Activated T-cell treated with anti-CD3 and anti-CD28 coated beads, Interleukin-2, amount 50 U/mL, for 4 hours (primary cell): ENCODE results near the gene HIGD1A. TPM values are rescaled to one million over a fixed set of nuclear protein-coding genes. Genes with fewer than 3 reads are reported as not detected.
A peak's percentile ranks its signal among the peaks of the same experiment; 100 is the strongest.

Source experiments
- ATAC-seq, 2 donors: fragments of 200-7000 bp; cut with Tn5 transposase; one replicate each; pipeline ENCODE4 v1.10.0; 2021
- DNase-seq: peaks from one replicate; pipeline ENCODE4 v3.0.0-alpha.2; 2020
- H3K27me3 Mint-ChIP-seq: one replicate; pipeline ENCODE4 v1.8.0; 2021; ENCODE audit warnings: low read depth, mixed read lengths
- H3K36me3 Mint-ChIP-seq: one replicate; pipeline ENCODE4 v1.8.0; 2022; ENCODE audit warnings: mixed read lengths; ENCODE audit not compliant: insufficient read depth
- H3K4me1 Mint-ChIP-seq: one replicate; pipeline ENCODE4 v1.8.0; 2021; ENCODE audit warnings: low read depth, mixed read lengths
- H3K4me3 Mint-ChIP-seq: one replicate; pipeline ENCODE4 v1.8.0; 2021; ENCODE audit warnings: mild to moderate bottlenecking, moderate library complexity, mixed read lengths
- H3K9me3 Mint-ChIP-seq: one replicate; pipeline ENCODE4 v1.8.0; 2021; ENCODE audit warnings: mixed read lengths
- total RNA-seq, 3 donors: library from RNA; stranded (reverse); gene quantifications; one replicate each; pipeline ENCODE4 v1.2.1, GENCODE V29; 2021

The HIGD1A gene
- total RNA-seq, 3 donors from 2014 or later, result 75.5 to 88.7 (median 83.0) TPM

GRCh38 chr3:42838571-42838970 is 34.3 kb upstream of the HIGD1A start:
- no peaks in the 10 kb centered on the region for H3K36me3 Mint-ChIP-seq
- H3K9me3 Mint-ChIP-seq, result no peaks in the 10 kb centered on the region
- no peaks in the 10 kb centered on the region for H3K4me1 Mint-ChIP-seq
- no peak for DNase-seq
- no peak overlapping the region for H3K4me3 Mint-ChIP-seq
- no peak for ATAC-seq
- no peaks in the 10 kb centered on the region for H3K27me3 Mint-ChIP-seq

- no peaks in the 10 kb centered on the region for H3K4me1 Mint-ChIP-seq
- ATAC-seq (no peak), DNase-seq (no peak)
- no peaks in the 10 kb centered on the region for H3K36me3 Mint-ChIP-seq
- no peaks in the 10 kb centered on the region for H3K9me3 Mint-ChIP-seq
- no peaks in the 10 kb centered on the region for H3K27me3 Mint-ChIP-seq
- H3K4me3 Mint-ChIP-seq, result no peak overlapping the region
These were observed 32.1 kb upstream of the HIGD1A start for GRCh38 chr3:42836150-42837123.

GRCh38 chr3:42831321-42831713 is 27.0 kb upstream of the HIGD1A start:
- Mint-ChIP-seq H3K4me3 (no peak overlapping the region), H3K36me3 (no peaks in the 10 kb centered on the region), H3K4me1 (peaks cover 5% of the 10 kb centered on the region), H3K9me3 (no peaks in the 10 kb centered on the region), H3K27me3 (peaks cover 11% of the 10 kb centered on the region)
- DNase-seq (peak; percentile 61), ATAC-seq (peak; percentile 52 to 74)

- no peak for ATAC-seq
- no peak for DNase-seq
- Mint-ChIP-seq H3K9me3 (no peaks in the 10 kb centered on the region), H3K36me3 (no peaks in the 10 kb centered on the region), H3K4me3 (no peak overlapping the region), H3K4me1 (peaks cover 5% of the 10 kb centered on the region), H3K27me3 (peaks cover 11% of the 10 kb centered on the region)
These were observed 26.4 kb upstream of the HIGD1A start for GRCh38 chr3:42830437-42831320.

GRCh38 chr3:42829628-42830436 is 25.5 kb upstream of the HIGD1A start:
- Mint-ChIP-seq H3K4me3 (no peak overlapping the region), H3K9me3 (no peaks in the 10 kb centered on the region), H3K36me3 (no peaks in the 10 kb centered on the region), H3K27me3 (peaks cover 17% of the 10 kb centered on the region), H3K4me1 (peaks cover 5% of the 10 kb centered on the region)
- ATAC-seq (no peak), DNase-seq (no peak)

GRCh38 chr3:42829083-42829627 is 24.9 kb upstream of the HIGD1A start:
- peaks cover 5% of the 10 kb centered on the region for H3K4me1 Mint-ChIP-seq
- H3K4me3 Mint-ChIP-seq, result no peak overlapping the region
- H3K36me3 Mint-ChIP-seq, result no peaks in the 10 kb centered on the region
- H3K27me3 Mint-ChIP-seq, result peaks cover 17% of the 10 kb centered on the region
- H3K9me3 Mint-ChIP-seq, result no peaks in the 10 kb centered on the region
- ATAC-seq, result no peak
- no peak for DNase-seq

GRCh38 chr3:42827654-42828053 is 23.4 kb upstream of the HIGD1A start:
- Mint-ChIP-seq H3K4me3 (no peak overlapping the region), H3K27me3 (peaks cover 17% of the 10 kb centered on the region), H3K4me1 (peaks cover 5% of the 10 kb centered on the region), H3K36me3 (no peaks in the 10 kb centered on the region), H3K9me3 (no peaks in the 10 kb centered on the region)
- DNase-seq, result no peak
- no peak for ATAC-seq

GRCh38 chr3:42827023-42827422 is 22.7 kb upstream of the HIGD1A start:
- Mint-ChIP-seq H3K27me3 (peaks cover 17% of the 10 kb centered on the region), H3K4me3 (no peak overlapping the region), H3K4me1 (peaks cover 5% of the 10 kb centered on the region), H3K36me3 (no peaks in the 10 kb centered on the region), H3K9me3 (no peaks in the 10 kb centered on the region)
- no peak for DNase-seq
- ATAC-seq, result no peak

- Mint-ChIP-seq H3K9me3 (no peaks in the 10 kb centered on the region), H3K4me3 (no peak overlapping the region), H3K27me3 (peaks cover 17% of the 10 kb centered on the region), H3K4me1 (peaks cover 2% of the 10 kb centered on the region), H3K36me3 (no peaks in the 10 kb centered on the region)
- no peak for ATAC-seq
- DNase-seq, result no peak
These were observed 21.9 kb upstream of the HIGD1A start for GRCh38 chr3:42826141-42826540.

- Mint-ChIP-seq H3K27me3 (peaks cover 12% of the 10 kb centered on the region), H3K36me3 (no peaks in the 10 kb centered on the region), H3K4me1 (no peaks in the 10 kb centered on the region), H3K4me3 (no peak overlapping the region), H3K9me3 (no peaks in the 10 kb centered on the region)
- DNase-seq (no peak), ATAC-seq (no peak)
These were observed 19.1 kb upstream of the HIGD1A start for GRCh38 chr3:42823351-42823750.

- no peak for DNase-seq
- Mint-ChIP-seq H3K27me3 (peaks cover 8% of the 10 kb centered on the region), H3K9me3 (no peaks in the 10 kb centered on the region), H3K4me3 (no peak overlapping the region), H3K4me1 (no peaks in the 10 kb centered on the region), H3K36me3 (no peaks in the 10 kb centered on the region)
- ATAC-seq, result no peak
These were observed 18.5 kb upstream of the HIGD1A start for GRCh38 chr3:42822828-42823227.

GRCh38 chr3:42820746-42821051 is 16.4 kb upstream of the HIGD1A start:
- Mint-ChIP-seq H3K9me3 (no peaks in the 10 kb centered on the region), H3K36me3 (no peaks in the 10 kb centered on the region), H3K27me3 (peaks cover 6% of the 10 kb centered on the region), H3K4me1 (no peaks in the 10 kb centered on the region), H3K4me3 (no peak overlapping the region)
- ATAC-seq, result no peak
- DNase-seq, result no peak

- Mint-ChIP-seq H3K4me1 (no peaks in the 10 kb centered on the region), H3K27me3 (no peaks in the 10 kb centered on the region), H3K4me3 (no peak overlapping the region), H3K36me3 (no peaks in the 10 kb centered on the region), H3K9me3 (no peaks in the 10 kb centered on the region)
- DNase-seq (no peak), ATAC-seq (no peak)
These were observed 15.2 kb upstream of the HIGD1A start for GRCh38 chr3:42819351-42819965.
